OCI-LY1 (cell line): ENCODE results near the gene POGLUT3.

ENCODE experiments used
- H2AFZ ChIP-seq: fragments of 200-600 bp; sonication (generic), shearing (Covaris generic); 2 replicates; pipeline ENCODE4 v1.6.0; 2014; ENCODE audit warnings: antibody characterized with exemption, mild to moderate bottlenecking, low read length
- H3F3A ChIP-seq: fragments of 200-600 bp; sonication (generic), shearing (Covaris generic); 2 replicates; pipeline ENCODE4 v1.6.0; 2014; ENCODE audit warnings: mild to moderate bottlenecking, antibody characterized with exemption, low read length, moderate library complexity; ENCODE audit not compliant: insufficient read depth
- H3K27ac ChIP-seq: fragments of 200-600 bp; sonication (generic); 2 replicates; pipeline ENCODE4 v1.5.1; 2014; ENCODE audit warnings: low read length, mixed run types, mild to moderate bottlenecking, low read depth; ENCODE audit not compliant: poor library complexity, severe bottlenecking
- H3K27me3 ChIP-seq: fragments of 200-600 bp; sonication (generic); 2 replicates; pipeline ENCODE4 v1.6.0; 2014; ENCODE audit warnings: antibody characterized with exemption, mild to moderate bottlenecking, low read length, moderate library complexity; ENCODE audit not compliant: insufficient read depth
- H3K36me3 ChIP-seq: fragments of 200-600 bp; sonication (generic); 2 replicates; pipeline ENCODE4 v1.6.1; 2014; ENCODE audit warnings: mild to moderate bottlenecking, antibody characterized with exemption, low read length, moderate library complexity, mixed read lengths; ENCODE audit not compliant: insufficient read depth
- H3K4me1 ChIP-seq: fragments of 200-600 bp; sonication (generic); 2 replicates; pipeline ENCODE4 v1.5.1; 2014; ENCODE audit warnings: mild to moderate bottlenecking, low read length, moderate library complexity; ENCODE audit not compliant: insufficient read depth, severe bottlenecking
- H3K4me2 ChIP-seq: fragments of 200-600 bp; sonication (generic), shearing (Covaris generic); 2 replicates; pipeline ENCODE4 v1.6.1; 2014; ENCODE audit warnings: low read length
- H3K4me3 ChIP-seq: fragments of 200-600 bp; sonication (generic); 2 replicates; pipeline ENCODE4 v1.5.1; 2014; ENCODE audit warnings: low read length, low read depth, mild to moderate bottlenecking, mixed read lengths; ENCODE audit not compliant: poor library complexity, severe bottlenecking
- H3K79me2 ChIP-seq: fragments of 200-600 bp; shearing (Covaris generic); 2 replicates; pipeline ENCODE4 v1.6.1; 2016; ENCODE audit warnings: mixed run types, low read length, mixed read lengths; ENCODE audit not compliant: insufficient read depth
- H3K9ac ChIP-seq: fragments of 200-600 bp; sonication (generic), shearing (Covaris generic); 2 replicates; pipeline ENCODE4 v1.6.1; 2014; ENCODE audit warnings: mild to moderate bottlenecking, low read length, mixed read lengths
- H3K9me2 ChIP-seq: fragments of 200-600 bp; sonication (generic), shearing (Covaris generic); 2 replicates; pipeline ENCODE4 v1.6.1; 2014; ENCODE audit warnings: low read depth, mild to moderate bottlenecking, low read length, mixed read lengths
- H3K9me3 ChIP-seq: fragments of 200-600 bp; shearing (Covaris generic); 2 replicates; pipeline ENCODE4 v1.6.1; 2014; ENCODE audit warnings: low read length, mixed read lengths
- H4K20me1 ChIP-seq: fragments of 200-600 bp; sonication (generic), shearing (Covaris generic); 2 replicates; pipeline ENCODE4 v1.6.0; 2016; ENCODE audit warnings: mild to moderate bottlenecking, low read length; ENCODE audit not compliant: insufficient read depth
- CTCF ChIP-seq: fragments of 200-600 bp; sonication (generic), shearing (Covaris generic); IDR thresholded peaks from 2 replicates; pipeline ENCODE4 v1.5.1; 2017; ENCODE audit warnings: mild to moderate bottlenecking, antibody characterized with exemption, low read length, moderate library complexity, mixed read lengths
- EZH2 ChIP-seq: fragments of 200-600 bp; sonication (generic), shearing (Covaris generic); IDR thresholded peaks from 2 replicates; pipeline ENCODE4 v1.8.0; 2017; ENCODE audit warnings: borderline replicate concordance, mixed run types, mild to moderate bottlenecking, antibody characterized with exemption, low read length, moderate library complexity, mixed read lengths

POGLUT3 gene

GRCh38 chr11:108453207-108453835 is 44.9 kb downstream of the POGLUT3 start:
- Histone ChIP-seq H3K79me2 (no peaks in the 10 kb centered on the region), H3K4me2 (no peak overlapping the region), H3F3A (no peaks in the 10 kb centered on the region), H3K27ac (no peak overlapping the region), H4K20me1 (no peaks in the 10 kb centered on the region), H3K27me3 (no peaks in the 10 kb centered on the region), H3K4me1 (no peaks in the 10 kb centered on the region), H3K36me3 (no peaks in the 10 kb centered on the region), H3K9me2 (no peaks in the 10 kb centered on the region), H2AFZ (no peak overlapping the region), H3K4me3 (no peak overlapping the region), H3K9ac (no peak overlapping the region), H3K9me3 (0 out of 2 replicates have a peak, but pooled peaks cover 4% of the 10 kb centered on the region)
- TF ChIP-seq CTCF, result no peak
- no peak for TF ChIP-seq EZH2
